Astrocyte (in vitro differentiated cells and primary cell): ENCODE results near the gene POGLUT3.

Experiments used
- EZH2 ChIP-seq: IDR thresholded peaks from 2 replicates; pipeline ENCODE4 v1.6.1; 2012; ENCODE audit warnings: mild to moderate bottlenecking, low read length, inconsistent platforms; ENCODE audit not compliant: insufficient read depth
- TF ChIP-seq, protein P1 (sequence below): IDR thresholded peaks from 2 replicates; pipeline ENCODE4 v1.5.1; 2011; ENCODE audit warnings: low read depth, mild to moderate bottlenecking, inconsistent platforms, low read length, moderate library complexity; ENCODE audit not compliant: insufficient read depth

- TF ChIP-seq, protein P1, sequence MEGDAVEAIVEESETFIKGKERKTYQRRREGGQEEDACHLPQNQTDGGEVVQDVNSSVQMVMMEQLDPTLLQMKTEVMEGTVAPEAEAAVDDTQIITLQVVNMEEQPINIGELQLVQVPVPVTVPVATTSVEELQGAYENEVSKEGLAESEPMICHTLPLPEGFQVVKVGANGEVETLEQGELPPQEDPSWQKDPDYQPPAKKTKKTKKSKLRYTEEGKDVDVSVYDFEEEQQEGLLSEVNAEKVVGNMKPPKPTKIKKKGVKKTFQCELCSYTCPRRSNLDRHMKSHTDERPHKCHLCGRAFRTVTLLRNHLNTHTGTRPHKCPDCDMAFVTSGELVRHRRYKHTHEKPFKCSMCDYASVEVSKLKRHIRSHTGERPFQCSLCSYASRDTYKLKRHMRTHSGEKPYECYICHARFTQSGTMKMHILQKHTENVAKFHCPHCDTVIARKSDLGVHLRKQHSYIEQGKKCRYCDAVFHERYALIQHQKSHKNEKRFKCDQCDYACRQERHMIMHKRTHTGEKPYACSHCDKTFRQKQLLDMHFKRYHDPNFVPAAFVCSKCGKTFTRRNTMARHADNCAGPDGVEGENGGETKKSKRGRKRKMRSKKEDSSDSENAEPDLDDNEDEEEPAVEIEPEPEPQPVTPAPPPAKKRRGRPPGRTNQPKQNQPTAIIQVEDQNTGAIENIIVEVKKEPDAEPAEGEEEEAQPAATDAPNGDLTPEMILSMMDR = no peak
- TF ChIP-seq EZH2 = no peak
Measured at GRCh38 chr11:108538502-108538901, 40.3 kb upstream of the POGLUT3 start.
